Measurements from ENCODE around the gene TDRD9. TPM values are rescaled to one million over a fixed set of nuclear protein-coding genes. Genes with fewer than 3 reads are reported as not detected.

The TDRD9 gene
- total and polyA plus RNA-seq, 8 donors = 0.85 to 8.8 (median 2.4) TPM; not detected in 2

GRCh38 chr14:104041430-104042104, 113.3 kb downstream of the TDRD9 start:
- intact Hi-C loops (cut with DNase I; ENCODE audit: low total_unique reads) = no loop called here
- 89 to 93% (median 91%) methylated on average over 6 of the region's 6 CpGs for WGBS, 5 donors
- Histone ChIP-seq H3K4me1 (no peaks in the 10 kb centered on the region), H3K36me3 (no peaks in the 10 kb centered on the region), H3K27me3 (peaks cover 0 to 4% (median 0%) of the 10 kb centered on the region in 3 donors), H3K9me3 (no peaks in the 10 kb centered on the region), H3K4me3 (no peak overlapping the region), H3K27ac (no peak overlapping the region)
- no peak for DNase-seq
- TF ChIP-seq EP300 (IDR thresholded peaks at IDR 0.05) (no peak), CTCF (IDR thresholded peaks at IDR 0.05) (no peak), POLR2AphosphoS5 (IDR thresholded peaks at IDR 0.05) (no peak), POLR2A (IDR thresholded peaks at IDR 0.05) (no peak)

GRCh38 chr14:104044016-104044415, 115.8 kb downstream of the TDRD9 start:
- Histone ChIP-seq H3K4me3 (no peak overlapping the region), H3K27ac (no peak overlapping the region), H3K36me3 (no peaks in the 10 kb centered on the region), H3K27me3 (peaks cover 0 to 4% (median 0%) of the 10 kb centered on the region in 3 donors), H3K9me3 (peaks cover 0 to 6% (median 0%) of the 10 kb centered on the region in 4 donors), H3K4me1 (no peaks in the 10 kb centered on the region)
- TF ChIP-seq EP300 (IDR thresholded peaks at IDR 0.05) (no peak), POLR2AphosphoS5 (IDR thresholded peaks at IDR 0.05) (no peak), POLR2A (IDR thresholded peaks at IDR 0.05) (no peak), CTCF (IDR thresholded peaks at IDR 0.05) (no peak)
- no peak for DNase-seq
- intact Hi-C loops (cut with DNase I; ENCODE audit: low total_unique reads) = no loop called here
- WGBS, 5 donors = 81 to 91% (median 89%) methylated on average over 6 of the region's 6 CpGs

GRCh38 chr14:104047761-104048160, 119.5 kb downstream of the TDRD9 start:
- TF ChIP-seq EP300 (IDR thresholded peaks at IDR 0.05) = no peak
- TF ChIP-seq POLR2AphosphoS5 (IDR thresholded peaks at IDR 0.05) = no peak
- no peak for TF ChIP-seq POLR2A (IDR thresholded peaks at IDR 0.05)
- TF ChIP-seq CTCF (IDR thresholded peaks at IDR 0.05) = no peak
- 89 to 99% (median 97%) methylated on average over 3 of the region's 3 CpGs for WGBS, 5 donors
- peaks cover 0 to 11% (median 0%) of the 10 kb centered on the region in 3 donors for H3K27me3 ChIP-seq
- DNase-seq = no peak
- H3K4me1 ChIP-seq = no peaks in the 10 kb centered on the region
- H3K4me3 ChIP-seq = no peak overlapping the region
- no peaks in the 10 kb centered on the region for H3K36me3 ChIP-seq
- peaks cover 0 to 6% (median 0%) of the 10 kb centered on the region in 4 donors for H3K9me3 ChIP-seq
- intact Hi-C loops (cut with DNase I; ENCODE audit: low total_unique reads) = no loop called here
- H3K27ac ChIP-seq = no peak overlapping the region

GRCh38 chr14:104048758-104049507, 120.7 kb downstream of the TDRD9 start:
- Histone ChIP-seq H3K27ac (no peak overlapping the region), H3K9me3 (peaks cover 0 to 6% (median 0%) of the 10 kb centered on the region in 4 donors), H3K4me3 (no peak overlapping the region), H3K36me3 (no peaks in the 10 kb centered on the region), H3K4me1 (no peaks in the 10 kb centered on the region), H3K27me3 (peaks cover 0 to 11% (median 0%) of the 10 kb centered on the region in 3 donors)
- TF ChIP-seq POLR2AphosphoS5 (IDR thresholded peaks at IDR 0.05) (peak in 2 of 3 donors; percentile 25 to 28), CTCF (IDR thresholded peaks at IDR 0.05) (no peak), POLR2A (IDR thresholded peaks at IDR 0.05) (no peak), EP300 (IDR thresholded peaks at IDR 0.05) (no peak)
- WGBS, 5 donors = 83 to 94% (median 93%) methylated on average over 2 of the region's 2 CpGs
- intact Hi-C loops (cut with DNase I; ENCODE audit: low total_unique reads) = no loop called here
- peak in 1 of 2 donors; percentile 23 for DNase-seq

Measured in stomach (tissue), 9 donors.